Endothelial cell of umbilical vein (primary cell): ENCODE data around the gene CSNK1G2. TPM values are rescaled to one million over a fixed set of nuclear protein-coding genes. Genes with fewer than 3 reads are reported as not detected.

Source experiments
- BruUV-seq: library from RNA; stranded (reverse); fragments of 400-500 nt; replicated peaks from 2 replicates; lab custom pipeline; 2021; lab: Mats Ljungman, UMichigan
- CTCF ChIA-PET: fragments of 300-600, 350-600 bp; sonication (Branson Sonifier 250); formaldehyde crosslinking; loops from one replicate; lab custom pipeline; 2021; ENCODE audit warnings: antibody characterized with exemption, inconsistent platforms; lab: Charles Lee
- POLR2A ChIA-PET: fragments of 300-600, 350-600 bp; sonication (Branson Sonifier 250); formaldehyde crosslinking; loops from one replicate; lab custom pipeline; 2021; ENCODE audit warnings: antibody characterized with exemption, inconsistent platforms; lab: Charles Lee
- DNase-seq: peaks from one replicate; pipeline ENCODE4 v3.0.0-alpha.2; 2011; ENCODE audit warnings: low read depth, low spot score
- FAIRE-seq: peaks from 2 replicates; lab custom pipeline; 2011; peaks lifted over from hg19 to GRCh38; lab: Jason Lieb, UNC
- H2AFZ ChIP-seq: 2 replicates; pipeline ENCODE4 v1.6.0; 2012; ENCODE audit warnings: low read depth, low read length, control low read depth, inconsistent platforms
- H3K27ac ChIP-seq: 2 replicates; pipeline ENCODE4 v1.5.1; 2011; ENCODE audit warnings: low read depth, mild to moderate bottlenecking, control low read depth, low read length, moderate library complexity; ENCODE audit not compliant: insufficient read depth
- H3K27me3 ChIP-seq, 2 experiments: 2 replicates each; pipeline versions ENCODE4 v1.6.0 to v1.6.1; 2011; ENCODE audit warnings: low read length in 2 of 2, mixed read lengths in 1 of 2; ENCODE audit not compliant: control insufficient read depth in 2 of 2, insufficient read depth in 2 of 2
- H3K36me3 ChIP-seq, 2 experiments: 2 replicates in 1 of 2; 3 replicates in 1 of 2; pipeline ENCODE4 v1.5.1; 2011; ENCODE audit warnings: low read length in 2 of 2, mild to moderate bottlenecking in 1 of 2, moderate library complexity in 1 of 2; ENCODE audit not compliant: control insufficient read depth in 2 of 2, insufficient read depth in 2 of 2; ENCODE audit errors: extremely low read depth in 1 of 2
- H3K4me1 ChIP-seq: 3 replicates; pipeline ENCODE4 v1.5.1; 2011; ENCODE audit warnings: mild to moderate bottlenecking, low read length; ENCODE audit not compliant: control insufficient read depth, insufficient read depth; ENCODE audit errors: extremely low read depth
- H3K4me2 ChIP-seq: 2 replicates; pipeline ENCODE4 v1.6.1; 2011; ENCODE audit warnings: low read length, control low read depth, mixed read lengths; ENCODE audit not compliant: insufficient read depth
- H3K4me3 ChIP-seq, 3 experiments: fragments of 200-600 bp in 1 of 3; sonication (generic), shearing (Covaris generic) in 1 of 3; replicated peaks in 1 of 3; 2 replicates each; pipeline ENCODE4 v1.5.1; 2011 to 2016; ENCODE audit warnings: control low read depth in 3 of 3, low read length in 3 of 3, mild to moderate bottlenecking in 2 of 3, inconsistent platforms in 1 of 3, low read depth in 1 of 3, moderate library complexity in 1 of 3; ENCODE audit not compliant: insufficient read depth in 1 of 3
- H3K79me2 ChIP-seq: 2 replicates; pipeline ENCODE4 v1.6.0; 2012; ENCODE audit warnings: low read length, inconsistent platforms; ENCODE audit not compliant: control insufficient read depth, insufficient read depth
- H3K9ac ChIP-seq: replicated peaks from 2 replicates; pipeline ENCODE3; 2011; ENCODE audit warnings: low read length, control low read depth; ENCODE audit not compliant: insufficient read depth; ENCODE audit errors: extremely low read depth
- H3K9me1 ChIP-seq: replicated peaks from 3 replicates; pipeline ENCODE4 v1.6.0; 2011; ENCODE audit warnings: mild to moderate bottlenecking, low read length; ENCODE audit not compliant: control insufficient read depth, insufficient read depth; ENCODE audit errors: extremely low read depth
- H3K9me3 ChIP-seq: replicated peaks from 2 replicates; pipeline ENCODE4 v1.5.1; 2012; ENCODE audit warnings: low read length, inconsistent platforms; ENCODE audit not compliant: control insufficient read depth, insufficient read depth
- H4K20me1 ChIP-seq: replicated peaks from 2 replicates; pipeline ENCODE3; 2011; ENCODE audit warnings: mild to moderate bottlenecking, low read length; ENCODE audit not compliant: control insufficient read depth, insufficient read depth; ENCODE audit errors: extremely low read depth
- CTCF ChIP-seq, 2 donors: IDR thresholded peaks; 1 replicate in 1 of 2; 2 replicates in 1 of 2; pipeline ENCODE4 v1.5.1; 2011; ENCODE audit warnings: low read length in 2 of 2, mild to moderate bottlenecking in 2 of 2, moderate library complexity in 2 of 2, control low read depth in 1 of 2, inconsistent platforms in 1 of 2, low read depth in 1 of 2; ENCODE audit not compliant: insufficient read depth in 1 of 2; ENCODE audit errors: extremely low read depth in 1 of 2
- FOS ChIP-seq: IDR thresholded peaks from 2 replicates; pipeline ENCODE4 v1.6.1; 2011; ENCODE audit warnings: mild to moderate bottlenecking, low read length, moderate library complexity, borderline replicate concordance; ENCODE audit not compliant: insufficient read depth
- GATA2 ChIP-seq: IDR thresholded peaks from 2 replicates; pipeline ENCODE4 v1.7.0; 2011; ENCODE audit warnings: low read depth, mild to moderate bottlenecking, moderate library complexity, mixed read lengths, low read length; ENCODE audit not compliant: insufficient read length, insufficient read depth
- JUN ChIP-seq: IDR thresholded peaks from 2 replicates; pipeline ENCODE4 v1.6.1; 2011; ENCODE audit warnings: borderline replicate concordance, low read depth; ENCODE audit not compliant: insufficient read length, insufficient read depth
- MYC ChIP-seq: IDR thresholded peaks from one replicate; pipeline ENCODE4 v1.6.1; 2011; ENCODE audit warnings: mild to moderate bottlenecking, low read depth, low read length
- POLR2A ChIP-seq: IDR thresholded peaks from 2 replicates; pipeline ENCODE4 v1.6.1; 2012; ENCODE audit warnings: low read depth, mild to moderate bottlenecking, control low read depth, low read length
- POLR2AphosphoS5 ChIP-seq: IDR thresholded peaks from 2 replicates; pipeline ENCODE4 v1.6.1; 2012; ENCODE audit warnings: low read depth, mild to moderate bottlenecking, control low read depth, low read length, moderate library complexity; ENCODE audit not compliant: insufficient read depth
- dilution Hi-C: fragments of 300-500 bp; cut with MboI; formaldehyde crosslinking; loops from one replicate; pipeline ENCODE4 v1.15.0; 2019; ENCODE audit warnings: low sequenced_read_pairs; ENCODE audit not compliant: extremely low pct_ligation_motif_present
- intact Hi-C: fragments of 100-400 bp; cut with micrococcal nuclease; formaldehyde crosslinking; loops from one replicate; pipeline ENCODE4 v1.10.0; 2022
- polyA plus RNA-seq, 4 experiments: library from polyadenylated mRNA; depleted of rRNA in 3 of 4; stranded (reverse) in 3 of 4; unstranded in 1 of 4; fragments of >200 nt; gene quantifications; 2 replicates each; pipeline versions ENCODE4 v1.2.1 to v1.2.3, GENCODE V29; 2011 to 2012; ENCODE audit warnings: missing spikeins in 1 of 4
- total RNA-seq: library from RNA; stranded (reverse); gene quantifications from 2 replicates; pipeline ENCODE4 v1.2.3, GENCODE V29; 2021

Gene CSNK1G2
- total and polyA plus RNA-seq, 2 donors (not counting 3 experiments of a cell fraction or from before 2014, with no cell fraction given), result 96.6 to 110 TPM

- no peaks in the 10 kb centered on the region for H3K4me1 ChIP-seq
- no peak overlapping the region for H2AFZ ChIP-seq
- BruUV-seq, result no TSS peak
- DNase-seq, result no peak
- TF ChIP-seq POLR2AphosphoS5 (no peak), GATA2 (no peak), JUN (no peak), CTCF (IDR thresholded peaks at IDR 0.05; ENCODE audit: extremely low read depth in 1 of 2, insufficient read depth in 1 of 2, low read depth in 1 of 2, low read length in 2 of 2) (no peak), POLR2A (no peak), FOS (no peak), MYC (no peak)
- intact Hi-C loops (no loop called here), dilution Hi-C loops (no loop called here)
- no peak overlapping the region for H3K4me3 ChIP-seq
- ChIA-PET CTCF (no interaction called here), POLR2A (no interaction called here)
- H3K27me3 ChIP-seq, result no peaks in the 10 kb centered on the region
- H3K9me1 ChIP-seq, result no peaks in the 10 kb centered on the region
- H3K9ac ChIP-seq, result no peak overlapping the region
- H3K36me3 ChIP-seq, result peaks cover 0 to 9% of the 10 kb centered on the region in 2 experiments
- no peak for FAIRE-seq
- H3K9me3 ChIP-seq, result no peaks in the 10 kb centered on the region
- no peaks in the 10 kb centered on the region for H4K20me1 ChIP-seq
- H3K79me2 ChIP-seq, result peaks cover 67% of the 10 kb centered on the region
- H3K27ac ChIP-seq, result no peak overlapping the region
- no peak overlapping the region for H3K4me2 ChIP-seq
Measured at GRCh38 chr19:1955171-1956121, 14.5 kb downstream of the CSNK1G2 start.
